Epidermal melanocyte (primary cell): ENCODE measurements around the gene PNMA5.
"Not testable (repeated sequence)": the region's sequence is repeated elsewhere in the genome, so short reads cannot be mapped to it uniquely, and the experiment has no call there.

ENCODE experiments used
- DNase-seq: peaks from one replicate; pipeline ENCODE4 v3.0.0; 2011; ENCODE audit warnings: low spot score; ENCODE audit not compliant: insufficient read length

PNMA5 gene

DNA sequence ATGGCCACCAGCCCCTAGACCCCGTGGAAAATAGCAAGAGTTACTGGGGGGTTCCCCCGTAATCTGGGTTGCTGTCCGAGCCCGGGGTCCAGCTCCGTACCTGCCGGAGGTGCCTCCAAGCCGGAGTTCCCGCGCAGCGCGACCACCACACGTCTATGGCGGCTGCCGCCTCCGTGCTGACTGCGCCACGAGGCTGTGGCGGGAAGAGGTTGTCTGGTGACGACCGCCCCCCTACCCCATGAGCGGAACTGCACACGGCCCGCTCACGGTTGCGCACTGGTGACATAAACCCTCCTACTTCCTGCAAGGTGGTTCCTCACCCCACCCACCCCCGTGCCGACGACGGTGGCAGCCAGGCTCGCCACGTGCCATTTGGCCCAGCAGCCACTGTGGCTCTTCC is at the start of gene PNMA5:
Gene PNMA5, minus strand, starts transcription at position 184 of the 400 bp plus-strand sequence. CDS start 2,518 bp downstream, outside the sequence.
- DNase-seq, result no peak

DNA sequence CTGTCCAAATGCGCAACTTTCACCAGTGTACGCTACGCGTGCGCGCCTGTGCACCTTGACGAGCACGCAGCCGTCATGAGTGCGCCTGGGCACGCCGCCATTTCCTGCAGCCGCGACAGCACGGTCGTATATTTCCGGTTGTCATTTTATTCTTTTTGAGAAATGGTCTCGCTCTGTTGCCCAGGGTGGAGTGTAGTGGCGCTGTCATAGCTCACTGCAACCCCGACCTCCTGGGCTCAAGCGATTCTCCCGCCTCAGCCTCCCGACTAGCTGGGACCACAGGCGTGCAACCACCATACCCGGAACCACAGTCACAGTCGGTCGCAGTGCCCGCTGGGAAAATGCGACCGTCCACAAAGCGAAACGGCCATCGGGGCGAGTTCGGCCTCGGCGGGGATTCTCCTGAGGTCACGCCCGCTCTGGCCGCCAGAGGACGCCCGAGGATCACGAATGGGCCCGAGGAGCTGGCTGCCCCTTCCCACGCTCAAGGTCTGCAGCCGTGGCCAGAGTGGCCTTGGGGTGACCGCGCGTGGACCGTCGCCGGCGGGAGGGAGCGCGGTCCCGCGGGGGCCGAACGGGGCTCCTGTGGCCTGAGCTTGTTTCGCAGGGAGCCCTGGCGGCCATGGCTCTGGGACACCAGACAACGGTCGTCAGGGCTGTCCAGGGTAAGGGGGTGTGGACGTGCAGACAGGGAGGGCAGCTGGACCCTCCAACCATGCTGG is 38.6 kb upstream of the PNMA5 start:
- peak; percentile 28 for DNase-seq

DNA sequence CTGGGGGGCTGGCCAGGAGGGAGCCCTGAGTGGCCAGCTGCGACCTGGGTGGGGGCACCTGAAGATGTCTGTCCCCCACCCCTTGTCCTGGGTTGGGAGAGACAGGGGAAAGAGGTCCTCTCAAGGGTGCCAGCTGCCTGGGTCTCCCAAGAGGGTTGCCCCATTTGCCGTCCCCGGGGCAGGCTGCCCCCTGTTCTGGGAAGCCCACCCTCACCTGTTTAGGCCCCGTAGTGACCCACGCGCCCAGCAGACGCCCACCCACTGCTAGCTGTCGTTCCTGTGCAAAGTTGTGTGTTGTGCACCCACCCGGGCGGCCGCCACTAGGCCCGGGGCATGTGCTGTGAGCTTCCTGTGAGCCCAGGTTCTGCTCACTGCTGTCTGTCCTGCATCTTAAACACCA is 36.9 kb upstream of the PNMA5 start:
- no peak for DNase-seq

GRCh38 chrX:153029875-153030274 is 36.0 kb upstream of the PNMA5 start:
- no peak for DNase-seq

- DNase-seq, result no peak
Measured at GRCh38 chrX:153029162-153029561, 35.2 kb upstream of the PNMA5 start.

GRCh38 chrX:153028487-153028886 is 34.6 kb upstream of the PNMA5 start:
- not testable (repeated sequence) for DNase-seq

GRCh38 chrX:153026501-153026900 is 32.6 kb upstream of the PNMA5 start:
- not testable (repeated sequence) for DNase-seq

- no peak for DNase-seq
Measured at GRCh38 chrX:153019166-153019565, 25.2 kb upstream of the PNMA5 start.

GRCh38 chrX:153017174-153017573 is 23.3 kb upstream of the PNMA5 start:
- not testable (repeated sequence) for DNase-seq

DNA sequence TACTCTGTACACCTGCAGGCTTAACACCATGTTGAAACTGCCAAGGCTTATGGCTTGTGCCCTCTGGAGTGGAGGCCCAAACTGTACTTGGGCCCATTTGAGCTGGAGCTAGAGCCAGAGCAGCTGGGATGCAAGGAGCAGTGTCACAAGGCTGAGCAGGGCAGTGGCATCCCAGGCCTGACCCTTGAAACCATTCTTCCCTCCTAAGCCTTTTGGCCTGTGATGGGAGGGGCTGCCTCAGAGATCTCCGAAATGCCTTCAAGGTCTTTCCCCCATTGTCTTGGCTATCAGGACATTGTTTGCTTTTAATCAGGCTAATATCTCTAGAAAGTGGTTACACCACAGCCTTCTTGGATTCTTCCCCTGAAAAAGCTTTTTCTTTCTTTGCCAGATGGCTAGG is 10.9 kb upstream of the PNMA5 start:
- no peak for DNase-seq

- no peak for DNase-seq
Measured at GRCh38 chrX:153003981-153004380, 10.1 kb upstream of the PNMA5 start.

- not testable (repeated sequence) for DNase-seq
Measured at GRCh38 chrX:153002182-153002581, 8.3 kb upstream of the PNMA5 start.

DNA sequence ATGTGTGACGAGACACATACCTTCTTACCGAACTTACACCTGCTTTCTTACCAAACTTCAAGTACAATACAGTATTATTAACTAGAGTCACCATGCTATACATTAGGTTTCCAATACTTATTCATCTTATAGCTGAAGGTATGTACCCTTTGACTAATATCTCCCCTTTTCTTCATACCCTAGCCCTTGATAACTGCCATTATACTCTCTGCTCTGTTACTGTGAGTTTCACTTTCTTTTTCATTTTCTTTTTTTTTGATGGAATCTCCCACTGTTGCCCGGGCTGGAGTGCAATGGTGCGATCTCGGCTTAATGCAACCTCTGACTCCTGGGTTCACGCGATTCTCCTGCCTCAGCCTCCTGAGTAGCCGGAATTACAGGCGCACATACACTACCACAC is 3.4 kb upstream of the PNMA5 start:
- no peak for DNase-seq

- no peak for DNase-seq
Measured at GRCh38 chrX:152992115-152992514, 1.8 kb downstream of the PNMA5 start.

DNA sequence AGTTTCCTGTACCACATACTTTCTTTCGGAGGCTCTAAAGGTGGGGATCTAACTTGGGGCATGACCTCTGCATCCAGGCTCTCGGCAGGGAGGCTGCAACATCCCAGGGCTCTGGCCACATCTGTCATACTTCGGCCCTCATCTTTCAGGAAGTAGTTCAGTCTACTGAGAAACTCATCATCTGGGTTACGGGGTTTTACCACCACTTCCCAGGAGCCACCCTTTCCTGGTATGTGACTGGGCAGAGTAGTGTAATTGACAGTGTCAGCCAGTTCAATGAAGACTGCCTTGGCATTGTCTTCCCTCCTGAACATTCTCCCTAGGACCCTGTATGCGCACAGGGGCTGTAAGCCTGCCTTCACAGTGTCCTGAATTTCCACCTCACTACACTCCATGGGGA is 2.8 kb downstream of the PNMA5 start:
- DNase-seq, result no peak

DNA sequence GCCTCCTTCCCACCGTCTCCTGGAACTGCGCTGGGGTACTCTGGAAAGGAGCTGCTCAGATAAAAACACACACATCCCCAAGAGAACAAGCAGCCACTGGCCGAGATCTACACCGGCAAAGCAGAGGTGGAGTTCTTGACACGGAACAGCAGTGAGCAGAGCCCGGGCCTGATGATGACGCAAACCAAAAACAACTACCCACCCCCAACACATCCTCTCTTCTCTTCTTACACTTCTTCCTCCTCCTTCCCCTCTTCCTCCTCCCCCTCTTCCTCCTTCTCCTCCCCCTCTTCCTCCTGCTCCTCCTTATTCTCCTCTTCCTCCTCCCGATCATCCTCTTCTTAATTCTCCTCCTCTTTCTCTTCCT is 4.6 kb downstream of the PNMA5 start:
- no peak for DNase-seq

DNA sequence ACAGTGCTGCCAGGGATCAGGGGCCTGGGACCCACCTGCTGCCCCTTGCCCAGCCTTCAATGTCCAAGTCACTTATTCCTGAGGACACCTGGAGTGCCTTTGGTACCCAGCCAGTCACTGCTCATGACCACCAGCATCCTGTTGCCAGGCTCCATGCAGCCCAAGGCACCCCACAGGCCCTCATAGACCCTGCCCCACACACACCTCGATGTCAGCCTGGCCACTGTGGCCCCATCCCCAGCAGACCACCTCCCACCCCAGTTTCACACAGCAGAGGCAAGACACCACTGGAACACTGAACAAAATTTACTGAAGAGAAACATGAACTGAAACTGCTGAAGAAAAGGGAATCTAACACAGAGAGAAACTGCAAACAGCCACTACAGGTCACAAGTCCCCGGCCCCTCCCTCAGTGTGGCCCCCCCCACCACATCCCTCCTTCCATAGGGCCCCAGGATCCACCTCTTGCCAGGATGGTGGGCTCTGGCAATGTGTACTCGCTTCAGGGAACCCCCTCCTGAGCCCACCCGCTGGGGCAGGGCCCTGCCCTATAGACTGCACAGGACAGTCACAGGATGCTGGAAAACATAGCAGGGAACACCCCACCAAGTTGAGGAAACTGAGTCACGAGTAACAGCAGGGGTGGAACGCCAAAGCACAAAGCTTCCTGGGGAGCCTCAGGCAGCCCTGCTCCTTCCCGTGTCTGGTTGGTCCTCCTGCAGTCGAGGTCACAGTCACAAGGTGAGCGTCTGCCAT is 5.2 kb downstream of the PNMA5 start:
- no peak for DNase-seq

GRCh38 chrX:152987801-152988200 is 6.1 kb downstream of the PNMA5 start:
- no peak for DNase-seq

GRCh38 chrX:152987156-152987555 is 6.8 kb downstream of the PNMA5 start:
- not testable (repeated sequence) for DNase-seq

DNA sequence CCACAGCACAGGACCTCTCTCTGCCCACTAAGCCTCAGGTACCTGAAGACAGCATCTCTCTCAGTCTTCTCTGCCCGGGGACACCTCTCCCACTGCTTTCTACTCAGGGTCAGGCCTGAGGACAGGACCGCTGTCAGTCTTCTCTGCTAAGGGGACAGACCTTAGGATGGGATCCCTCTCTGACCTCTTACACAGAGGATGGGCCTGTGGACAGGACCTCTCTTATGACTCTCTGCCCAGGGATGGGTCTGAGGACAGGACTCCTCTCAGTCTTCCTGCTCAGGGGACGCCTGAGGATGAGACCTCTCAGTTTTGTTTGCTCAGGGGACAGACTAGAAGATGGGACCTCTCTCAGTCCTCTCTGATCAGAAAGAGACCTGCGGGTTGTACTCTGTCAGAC is 8.5 kb downstream of the PNMA5 start:
- not testable (repeated sequence) for DNase-seq

GRCh38 chrX:152968193-152968592 is 25.7 kb downstream of the PNMA5 start:
- DNase-seq, result no peak

DNA sequence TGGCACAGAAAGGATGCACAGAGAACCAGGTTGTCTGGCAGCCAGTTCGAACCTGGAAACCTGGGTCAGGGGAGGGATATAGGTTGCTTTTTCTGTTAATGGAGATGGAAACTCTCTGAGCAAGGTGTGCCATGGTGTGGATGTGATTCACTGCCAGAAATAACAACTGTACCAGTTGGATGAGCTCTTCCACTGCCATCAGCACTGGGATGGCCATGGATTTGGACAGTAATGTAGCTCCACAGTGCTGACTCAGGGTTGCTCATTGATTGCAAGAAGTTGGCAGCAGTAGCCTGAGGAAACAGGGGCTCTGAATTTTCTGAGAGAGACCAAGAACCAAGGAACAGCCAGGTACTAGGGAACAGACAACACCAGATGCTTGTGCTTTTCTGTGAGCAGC is 33.8 kb downstream of the PNMA5 start:
- DNase-seq, result no peak

DNA sequence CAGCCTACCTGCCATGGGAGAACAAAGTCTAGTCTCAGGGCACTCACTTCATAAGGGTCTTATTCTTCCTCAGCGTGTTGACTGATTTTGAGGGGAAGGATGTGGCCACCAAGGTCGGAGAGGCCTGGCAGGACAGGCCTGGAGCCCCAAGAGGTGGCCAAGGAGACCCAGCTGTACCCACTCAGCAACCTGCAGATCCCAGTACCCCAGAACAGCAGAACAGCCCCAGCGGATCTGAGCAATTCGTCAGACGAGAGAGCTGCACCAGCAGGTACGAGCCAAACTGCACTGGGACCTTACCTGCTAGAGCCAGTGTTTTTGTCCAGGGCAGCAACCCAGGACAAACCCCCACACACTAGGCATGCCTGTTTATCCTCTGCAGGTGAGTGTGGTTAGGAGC is 34.3 kb downstream of the PNMA5 start:
- DNase-seq, result no peak
